Measurements from ENCODE around the gene OSTF1.

Gene OSTF1

GRCh38 chr9:75085640-75086039, 2.7 kb upstream of the OSTF1 start:
- no peak for DNase-seq (ENCODE audit: low read depth)

- DNase-seq (ENCODE audit: low read depth) = no peak
These were observed 1.6 kb upstream of the OSTF1 start for GRCh38 chr9:75086541-75087288.

- peak; percentile 14 for DNase-seq (ENCODE audit: low read depth)
These were observed 958 bp upstream of the OSTF1 start for GRCh38 chr9:75087289-75087823.

GRCh38 chr9:75088646-75089372, 495 bp downstream of the OSTF1 start:
- DNase-seq (ENCODE audit: low read depth) = peak; percentile 9

- DNase-seq (ENCODE audit: low read depth) = no peak
These were observed 1.1 kb downstream of the OSTF1 start for GRCh38 chr9:75089373-75089766.

GRCh38 chr9:75090579-75090978, 2.3 kb downstream of the OSTF1 start:
- no peak for DNase-seq (ENCODE audit: low read depth)

- DNase-seq (ENCODE audit: low read depth) = no peak
These were observed 4.5 kb downstream of the OSTF1 start for GRCh38 chr9:75092766-75093165.

- DNase-seq (ENCODE audit: low read depth) = no peak
These were observed 8.5 kb downstream of the OSTF1 start for GRCh38 chr9:75096796-75097195.

- no peak for DNase-seq (ENCODE audit: low read depth)
These were observed 12.8 kb downstream of the OSTF1 start for GRCh38 chr9:75101004-75101588.

GRCh38 chr9:75102177-75102790, 14.0 kb downstream of the OSTF1 start:
- no peak for DNase-seq (ENCODE audit: low read depth)

- no peak for DNase-seq (ENCODE audit: low read depth)
These were observed 16.3 kb downstream of the OSTF1 start for GRCh38 chr9:75104607-75105006.

GRCh38 chr9:75105019-75105540, 16.8 kb downstream of the OSTF1 start:
- no peak for DNase-seq (ENCODE audit: low read depth)

- no peak for DNase-seq (ENCODE audit: low read depth)
These were observed 17.5 kb downstream of the OSTF1 start for GRCh38 chr9:75105841-75106240.

GRCh38 chr9:75106857-75107256, 18.5 kb downstream of the OSTF1 start:
- DNase-seq (ENCODE audit: low read depth) = no peak

GRCh38 chr9:75108571-75108970, 20.3 kb downstream of the OSTF1 start:
- no peak for DNase-seq (ENCODE audit: low read depth)

- no peak for DNase-seq (ENCODE audit: low read depth)
These were observed 21.0 kb downstream of the OSTF1 start for GRCh38 chr9:75109210-75109839.

GRCh38 chr9:75111019-75111622, 22.8 kb downstream of the OSTF1 start:
- DNase-seq (ENCODE audit: low read depth) = no peak

GRCh38 chr9:75112789-75113188, 24.5 kb downstream of the OSTF1 start:
- DNase-seq (ENCODE audit: low read depth) = no peak

- DNase-seq (ENCODE audit: low read depth) = no peak
These were observed 28.0 kb downstream of the OSTF1 start for GRCh38 chr9:75116306-75116705.

- DNase-seq (ENCODE audit: low read depth) = no peak
These were observed 29.2 kb downstream of the OSTF1 start for GRCh38 chr9:75117564-75117963.

GRCh38 chr9:75120686-75121085, 32.4 kb downstream of the OSTF1 start:
- no peak for DNase-seq (ENCODE audit: low read depth)

All from stimulated activated CD8-positive, alpha-beta memory T cell treated with anti-CD3 and anti-CD28 coated beads, Interleukin-15, amount 100 ng/mL, for 1 hour (primary cell).